HEK293 (cell line): ENCODE results near the gene RHOB.
"Not testable (repeated sequence)": the region's sequence is repeated elsewhere in the genome, so short reads cannot be mapped to it uniquely, and the experiment has no call there.

Experiments used
- CTCF ChIA-PET: fragments of 350-600 bp; formaldehyde crosslinking; extraction: SDS; loops from one replicate; lab custom pipeline; 2021; ENCODE audit warnings: antibody characterized with exemption; lab: Yijun Ruan, JAX
- POLR2A ChIA-PET: fragments of 300-600 bp; formaldehyde crosslinking; extraction: SDS; loops from one replicate; lab custom pipeline; 2020; ENCODE audit warnings: antibody characterized with exemption, inconsistent platforms; lab: Yijun Ruan, JAX
- H3K27ac ChIP-seq: fragments of 200-500 bp; sonication (Bioruptor generic); 2 replicates; pipeline ENCODE4 v1.5.1; 2014; ENCODE audit warnings: low read depth, low read length, control low read depth, inconsistent platforms; ENCODE audit errors: extremely low read depth
- H3K36me3 ChIP-seq, 2 experiments: fragments of 200-500 bp in 1 of 2; sonication (Bioruptor generic) in 1 of 2; 1 replicate in 1 of 2; 2 replicates in 1 of 2; pipeline ENCODE4 v1.5.1; 2014 to 2017; ENCODE audit warnings: inconsistent platforms in 2 of 2, low read length in 2 of 2; ENCODE audit not compliant: control insufficient read depth in 2 of 2, insufficient read depth in 1 of 2
- H3K4me1 ChIP-seq: fragments of 200-500 bp; sonication (Bioruptor generic); 2 replicates; pipeline ENCODE4 v1.5.1; 2014; ENCODE audit warnings: mild to moderate bottlenecking, low read length, inconsistent platforms; ENCODE audit not compliant: control insufficient read depth, insufficient read depth
- H3K4me3 ChIP-seq: 2 replicates; pipeline ENCODE4 v1.5.1; 2011; ENCODE audit warnings: low read depth, mild to moderate bottlenecking, control low read depth, low read length, moderate library complexity
- H3K9me3 ChIP-seq: fragments of 200-500 bp; sonication (Bioruptor generic); 2 replicates; pipeline ENCODE4 v1.5.1; 2014; ENCODE audit warnings: low read depth, low read length, inconsistent platforms; ENCODE audit not compliant: control insufficient read depth, insufficient read depth
- FEZF1 ChIP-seq: fragments of 450-650 bp; formaldehyde crosslinking; IDR thresholded peaks from 2 replicates; pipeline ENCODE4 v1.5.1; 2016; ENCODE audit warnings: missing biosample characterization, missing genetic modification characterization
- REPIN1 ChIP-seq: fragments of 450-650 bp; formaldehyde crosslinking; IDR thresholded peaks from 2 replicates; pipeline ENCODE4 v1.5.1; 2017; ENCODE audit warnings: missing biosample characterization, missing genetic modification characterization, low read depth
- TRIM28 ChIP-seq: IDR thresholded peaks from 2 replicates; pipeline ENCODE4 v1.6.1; 2011; ENCODE audit warnings: low read length, control low read depth, borderline replicate concordance
- YY2 ChIP-seq: fragments of 450-650 bp; formaldehyde crosslinking; IDR thresholded peaks from 2 replicates; pipeline ENCODE4 v1.5.1; 2016; ENCODE audit warnings: missing biosample characterization, missing genetic modification characterization
- ZFP3 ChIP-seq: fragments of 450-650 bp; formaldehyde crosslinking; IDR thresholded peaks from 2 replicates; pipeline ENCODE4 v1.5.1; 2016; ENCODE audit warnings: low read depth, missing biosample characterization, missing genetic modification characterization
- ZFP41 ChIP-seq: fragments of 450-650 bp; formaldehyde crosslinking; IDR thresholded peaks from 2 replicates; pipeline ENCODE4 v1.5.1; 2016; ENCODE audit warnings: missing biosample characterization, missing genetic modification characterization, borderline replicate concordance
- ZNF239 ChIP-seq: fragments of 450-650 bp; formaldehyde crosslinking; IDR thresholded peaks from 2 replicates; pipeline ENCODE4 v1.5.1; 2016; ENCODE audit warnings: missing biosample characterization, missing genetic modification characterization
- ZNF423 ChIP-seq: fragments of 450-650 bp; formaldehyde crosslinking; IDR thresholded peaks from 2 replicates; pipeline ENCODE4 v1.5.1; 2016; ENCODE audit warnings: missing biosample characterization, missing genetic modification characterization
- ZNF529 ChIP-seq: fragments of 450-650 bp; formaldehyde crosslinking; IDR thresholded peaks from 2 replicates; pipeline ENCODE4 v1.5.1; 2017; ENCODE audit warnings: missing genetic modification characterization, missing biosample characterization; ENCODE audit not compliant: insufficient replicate concordance
- ZNF560 ChIP-seq: fragments of 450-650 bp; formaldehyde crosslinking; IDR thresholded peaks from 2 replicates; pipeline ENCODE4 v1.5.1; 2017; ENCODE audit warnings: missing biosample characterization, missing genetic modification characterization, borderline replicate concordance
- ZNF626 ChIP-seq: fragments of 450-650 bp; sonication (Bioruptor Pico); formaldehyde crosslinking; IDR thresholded peaks from 2 replicates; pipeline ENCODE4 v1.5.1; 2018; ENCODE audit warnings: missing biosample characterization, missing genetic modification characterization, inconsistent platforms
- ZNF791 ChIP-seq: fragments of 450-650 bp; formaldehyde crosslinking; IDR thresholded peaks from 2 replicates; pipeline ENCODE4 v1.5.1; 2016; ENCODE audit warnings: missing biosample characterization, missing genetic modification characterization
- ZSCAN23 ChIP-seq: fragments of 450-650 bp; formaldehyde crosslinking; IDR thresholded peaks from 2 replicates; pipeline ENCODE4 v1.5.1; 2016; ENCODE audit warnings: missing biosample characterization, missing genetic modification characterization
- TF ChIP-seq, protein P1 (sequence below): fragments of 450-650 bp; formaldehyde crosslinking; conservative IDR thresholded peaks from 2 replicates; pipeline ENCODE4 v1.5.1; 2016; ENCODE audit warnings: low read depth, missing biosample characterization, missing genetic modification characterization
- TF ChIP-seq, protein P2 (sequence below): fragments of 450-650 bp; formaldehyde crosslinking; IDR thresholded peaks from 2 replicates; pipeline ENCODE4 v1.5.1; 2016; ENCODE audit warnings: missing biosample characterization, missing genetic modification characterization
- TF ChIP-seq, protein P3 (sequence below): fragments of 450-650 bp; formaldehyde crosslinking; IDR thresholded peaks from 2 replicates; pipeline ENCODE4 v1.5.1; 2016; ENCODE audit warnings: missing biosample characterization, missing genetic modification characterization

The RHOB gene

DNA sequence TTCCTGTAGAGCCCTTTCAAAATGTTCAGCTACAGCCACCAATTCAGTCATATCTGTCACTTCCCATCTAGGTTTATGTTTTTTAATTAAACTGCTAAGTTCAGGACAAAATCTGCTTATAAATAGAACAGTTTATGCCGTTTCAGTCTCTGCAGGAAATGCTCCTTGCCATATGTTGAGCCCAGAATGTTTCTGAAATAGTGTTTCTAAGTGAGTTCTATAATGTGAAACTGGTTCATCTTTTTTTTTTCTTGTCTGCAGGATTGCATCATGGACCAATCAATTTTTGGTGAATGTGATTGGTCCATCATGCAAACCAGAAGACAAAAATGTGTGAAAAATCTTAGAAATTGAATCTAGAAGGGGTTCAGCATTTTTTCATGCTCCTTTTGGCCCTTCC lies 30.2 kb upstream of the RHOB start (continued):
- TF ChIP-seq ZFP41 (no peak), ZFP3 (tag by site-specific recombination) (no peak), ZNF626 (no peak)

DNA sequence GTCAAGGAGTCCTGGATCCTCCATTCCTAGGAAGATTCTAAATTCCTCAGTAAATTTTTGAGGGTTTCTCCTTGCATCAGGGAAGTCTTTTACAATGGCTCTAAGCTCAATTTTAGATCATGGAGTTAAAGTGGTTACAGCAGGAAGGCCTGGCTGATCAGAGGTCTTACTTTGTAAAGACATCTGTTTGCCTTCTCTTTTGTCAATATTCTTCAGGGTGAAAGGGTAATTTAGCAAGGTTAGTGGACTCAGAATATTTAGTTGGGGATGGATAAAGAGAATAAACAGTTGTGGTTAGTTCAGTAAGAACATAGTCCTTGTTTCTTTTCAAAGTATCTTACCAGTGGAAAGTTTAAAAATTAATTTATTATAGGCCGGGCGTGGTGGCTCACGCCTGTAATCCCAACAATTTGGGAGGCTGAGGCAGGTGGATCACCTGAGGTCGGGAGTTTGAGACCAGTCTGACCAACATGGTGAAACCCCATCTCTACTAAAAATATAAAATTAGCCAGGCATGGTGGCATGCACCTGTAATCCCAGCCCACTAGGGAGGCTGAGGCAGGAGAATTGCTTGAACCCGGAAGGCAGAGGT lies 29.5 kb upstream of the RHOB start:
- H3K27ac ChIP-seq: not testable (repeated sequence)

DNA sequence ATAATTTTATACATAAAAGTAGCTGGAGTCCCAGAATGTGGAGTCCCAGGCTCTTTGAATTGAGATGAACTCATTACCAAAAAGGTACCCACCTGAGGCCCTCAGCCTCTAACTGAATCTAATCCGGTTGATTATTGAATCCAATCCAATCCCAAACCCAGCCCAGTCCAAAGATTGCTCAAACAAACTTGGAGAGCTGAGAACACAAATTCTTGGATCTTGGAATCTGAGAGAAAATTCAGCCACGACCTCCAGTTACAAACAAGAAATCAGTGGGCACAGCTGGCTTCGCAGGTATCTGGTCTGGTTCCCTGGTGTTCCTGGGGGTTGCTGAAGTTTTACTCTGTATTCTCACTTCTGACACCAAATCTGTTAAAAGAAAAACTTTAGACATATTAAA lies 28.4 kb upstream of the RHOB start:
- H3K4me1 ChIP-seq: no peaks in the 10 kb centered on the region
- TF ChIP-seq ZNF529 (tag by site-specific recombination) (no peak), TRIM28 (no peak), ZNF239 (no peak), ZNF791 (tag by site-specific recombination) (no peak), ZNF423 (no peak), ZNF560 (no peak), YY2 (tag by site-specific recombination) (no peak), ZSCAN23 (tag by site-specific recombination) (no peak)
- TF ChIP-seq, protein P1, sequence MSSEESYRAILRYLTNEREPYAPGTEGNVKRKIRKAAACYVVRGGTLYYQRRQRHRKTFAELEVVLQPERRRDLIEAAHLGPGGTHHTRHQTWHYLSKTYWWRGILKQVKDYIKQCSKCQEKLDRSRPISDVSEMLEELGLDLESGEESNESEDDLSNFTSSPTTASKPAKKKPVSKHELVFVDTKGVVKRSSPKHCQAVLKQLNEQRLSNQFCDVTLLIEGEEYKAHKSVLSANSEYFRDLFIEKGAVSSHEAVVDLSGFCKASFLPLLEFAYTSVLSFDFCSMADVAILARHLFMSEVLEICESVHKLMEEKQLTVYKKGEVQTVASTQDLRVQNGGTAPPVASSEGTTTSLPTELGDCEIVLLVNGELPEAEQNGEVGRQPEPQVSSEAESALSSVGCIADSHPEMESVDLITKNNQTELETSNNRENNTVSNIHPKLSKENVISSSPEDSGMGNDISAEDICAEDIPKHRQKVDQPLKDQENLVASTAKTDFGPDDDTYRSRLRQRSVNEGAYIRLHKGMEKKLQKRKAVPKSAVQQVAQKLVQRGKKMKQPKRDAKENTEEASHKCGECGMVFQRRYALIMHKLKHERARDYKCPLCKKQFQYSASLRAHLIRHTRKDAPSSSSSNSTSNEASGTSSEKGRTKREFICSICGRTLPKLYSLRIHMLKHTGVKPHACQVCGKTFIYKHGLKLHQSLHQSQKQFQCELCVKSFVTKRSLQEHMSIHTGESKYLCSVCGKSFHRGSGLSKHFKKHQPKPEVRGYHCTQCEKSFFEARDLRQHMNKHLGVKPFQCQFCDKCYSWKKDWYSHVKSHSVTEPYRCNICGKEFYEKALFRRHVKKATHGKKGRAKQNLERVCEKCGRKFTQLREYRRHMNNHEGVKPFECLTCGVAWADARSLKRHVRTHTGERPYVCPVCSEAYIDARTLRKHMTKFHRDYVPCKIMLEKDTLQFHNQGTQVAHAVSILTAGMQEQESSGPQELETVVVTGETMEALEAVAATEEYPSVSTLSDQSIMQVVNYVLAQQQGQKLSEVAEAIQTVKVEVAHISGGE: no peak
- TF ChIP-seq, protein P2, sequence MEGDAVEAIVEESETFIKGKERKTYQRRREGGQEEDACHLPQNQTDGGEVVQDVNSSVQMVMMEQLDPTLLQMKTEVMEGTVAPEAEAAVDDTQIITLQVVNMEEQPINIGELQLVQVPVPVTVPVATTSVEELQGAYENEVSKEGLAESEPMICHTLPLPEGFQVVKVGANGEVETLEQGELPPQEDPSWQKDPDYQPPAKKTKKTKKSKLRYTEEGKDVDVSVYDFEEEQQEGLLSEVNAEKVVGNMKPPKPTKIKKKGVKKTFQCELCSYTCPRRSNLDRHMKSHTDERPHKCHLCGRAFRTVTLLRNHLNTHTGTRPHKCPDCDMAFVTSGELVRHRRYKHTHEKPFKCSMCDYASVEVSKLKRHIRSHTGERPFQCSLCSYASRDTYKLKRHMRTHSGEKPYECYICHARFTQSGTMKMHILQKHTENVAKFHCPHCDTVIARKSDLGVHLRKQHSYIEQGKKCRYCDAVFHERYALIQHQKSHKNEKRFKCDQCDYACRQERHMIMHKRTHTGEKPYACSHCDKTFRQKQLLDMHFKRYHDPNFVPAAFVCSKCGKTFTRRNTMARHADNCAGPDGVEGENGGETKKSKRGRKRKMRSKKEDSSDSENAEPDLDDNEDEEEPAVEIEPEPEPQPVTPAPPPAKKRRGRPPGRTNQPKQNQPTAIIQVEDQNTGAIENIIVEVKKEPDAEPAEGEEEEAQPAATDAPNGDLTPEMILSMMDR (tag by site-specific recombination): no peak
- no peaks in the 10 kb centered on the region for H3K9me3 ChIP-seq
- H3K36me3 ChIP-seq: no peaks in the 10 kb centered on the region
- ChIA-PET POLR2A (no interaction called here), CTCF (interaction anchor here (0.7 to 1.0 kb wide), 3 partner anchors 18 to 230 kb away, joined by 3 to 4 read pairs (median 3); no protein-coding TSS in a partner anchor)
- H3K27ac ChIP-seq: no peak overlapping the region
- H3K4me3 ChIP-seq: no peak overlapping the region

More for the DNA sequence above, 29.5 kb upstream of the RHOB start:
- H3K4me1 ChIP-seq, H3K4me3 ChIP-seq, H3K9me3 ChIP-seq, H3K36me3 ChIP-seq, POLR2A ChIA-PET: not testable (repeated sequence)
- CTCF ChIA-PET: interaction anchor here (1.0 to 1.9 kb wide), 2 partner anchors 225 to 231 kb away, joined by 3 to 5 read pairs; no protein-coding TSS in a partner anchor

DNA sequence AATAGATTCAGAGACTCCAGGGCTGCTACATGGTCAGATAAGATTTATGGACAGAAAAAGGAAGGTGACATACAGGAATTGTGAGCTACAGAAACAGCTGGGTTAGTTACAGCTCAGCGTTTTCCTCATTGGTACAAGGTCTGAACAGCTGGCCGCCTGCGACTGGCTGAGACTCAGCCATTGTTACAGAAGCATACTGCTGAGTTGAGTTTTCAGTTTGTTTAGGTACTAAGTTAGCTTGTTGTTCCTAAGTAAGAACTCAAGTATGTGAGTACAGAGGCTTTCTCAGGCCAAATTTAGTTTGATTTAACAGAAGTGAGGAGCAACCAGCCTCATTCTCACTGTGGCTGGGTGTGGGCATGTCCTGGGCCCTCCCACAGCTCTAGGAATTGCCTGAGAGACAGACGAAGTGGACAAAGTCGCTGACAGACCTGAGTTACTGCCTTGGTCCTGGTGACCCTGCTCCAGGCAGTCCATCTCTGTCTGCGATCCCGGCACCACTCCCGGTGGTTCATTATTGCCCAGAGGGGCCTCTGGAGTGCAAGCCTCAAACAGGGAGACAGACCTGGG lies 27.8 kb upstream of the RHOB start:
- ChIA-PET POLR2A (interaction anchor here (1.3 kb wide), 1 partner anchor 28 kb away, joined by 3 read pairs; the partner anchor contains the start of gene RHOB), CTCF (interaction anchor here (0.5 to 1.8 kb wide), 4 partner anchors 8 to 221 kb away, joined by 3 to 10 read pairs (median 4); no protein-coding TSS in a partner anchor)
- Histone ChIP-seq H3K36me3 (no peaks in the 10 kb centered on the region), H3K4me3 (no peak overlapping the region), H3K27ac (no peak overlapping the region), H3K9me3 (no peaks in the 10 kb centered on the region), H3K4me1 (no peaks in the 10 kb centered on the region)
- TF ChIP-seq, protein P3, sequence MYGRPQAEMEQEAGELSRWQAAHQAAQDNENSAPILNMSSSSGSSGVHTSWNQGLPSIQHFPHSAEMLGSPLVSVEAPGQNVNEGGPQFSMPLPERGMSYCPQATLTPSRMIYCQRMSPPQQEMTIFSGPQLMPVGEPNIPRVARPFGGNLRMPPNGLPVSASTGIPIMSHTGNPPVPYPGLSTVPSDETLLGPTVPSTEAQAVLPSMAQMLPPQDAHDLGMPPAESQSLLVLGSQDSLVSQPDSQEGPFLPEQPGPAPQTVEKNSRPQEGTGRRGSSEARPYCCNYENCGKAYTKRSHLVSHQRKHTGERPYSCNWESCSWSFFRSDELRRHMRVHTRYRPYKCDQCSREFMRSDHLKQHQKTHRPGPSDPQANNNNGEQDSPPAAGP (tag by site-specific recombination): no peak
- no peak for TF ChIP-seq ZFP3 (tag by site-specific recombination)
- no peak for TF ChIP-seq FEZF1 (tag by site-specific recombination)
- no peak for TF ChIP-seq REPIN1 (tag by site-specific recombination)
